ENCODE data around the gene AOPEP.

- TF ChIP-seq CTCF (IDR thresholded peaks at IDR 0.05; ENCODE audit: low read depth, low read length, poor library complexity, severe bottlenecking) (no peak), EZH2phosphoT487 (IDR thresholded peaks at IDR 0.05; ENCODE audit: borderline replicate concordance, low read length) (no peak)
Observed at GRCh38 chr9:94760010-94760409, 33.5 kb downstream of the AOPEP start.

All from DOHH2 (cell line).